IPS-18c (cell line): Measurements from ENCODE around the gene ERVK3-1.
"Not testable (repeated sequence)": the region's sequence is repeated elsewhere in the genome, so short reads cannot be mapped to it uniquely, and the experiment has no call there.

Experiments
- H3K4me3 ChIP-seq: 2 replicates; pipeline ENCODE4 v1.7.0; 2013; ENCODE audit warnings: low read depth, mild to moderate bottlenecking, low read length, moderate library complexity; ENCODE audit not compliant: insufficient read depth
- H3K9me3 ChIP-seq: one replicate; pipeline ENCODE4 v1.6.1; 2013; ENCODE audit warnings: mild to moderate bottlenecking, low read length, moderate library complexity; ENCODE audit not compliant: control insufficient read depth, insufficient read depth

The ERVK3-1 gene

DNA sequence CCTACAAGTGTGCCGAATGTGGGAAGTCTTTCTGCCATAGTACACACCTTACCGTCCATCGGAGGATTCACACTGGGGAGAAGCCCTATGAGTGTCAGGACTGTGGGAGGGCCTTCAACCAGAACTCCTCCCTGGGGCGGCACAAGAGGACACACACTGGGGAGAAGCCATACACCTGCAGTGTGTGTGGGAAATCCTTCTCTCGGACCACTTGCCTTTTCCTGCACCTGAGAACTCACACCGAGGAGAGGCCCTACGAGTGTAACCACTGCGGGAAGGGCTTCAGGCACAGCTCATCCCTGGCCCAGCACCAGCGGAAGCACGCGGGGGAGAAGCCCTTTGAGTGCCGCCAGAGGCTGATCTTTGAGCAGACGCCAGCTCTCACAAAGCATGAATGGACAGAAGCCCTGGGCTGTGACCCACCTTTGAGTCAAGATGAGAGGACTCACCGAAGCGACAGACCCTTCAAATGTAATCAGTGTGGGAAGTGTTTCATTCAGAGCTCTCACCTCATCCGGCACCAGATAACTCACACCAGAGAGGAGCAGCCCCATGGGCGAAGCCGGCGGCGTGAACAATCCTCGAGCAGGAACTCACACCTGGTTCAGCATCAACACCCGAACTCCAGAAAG is 10.3 kb upstream of the ERVK3-1 start:
- no peak overlapping the region for H3K4me3 ChIP-seq
- H3K9me3 ChIP-seq: peaks cover 4% of the 10 kb centered on the region

DNA sequence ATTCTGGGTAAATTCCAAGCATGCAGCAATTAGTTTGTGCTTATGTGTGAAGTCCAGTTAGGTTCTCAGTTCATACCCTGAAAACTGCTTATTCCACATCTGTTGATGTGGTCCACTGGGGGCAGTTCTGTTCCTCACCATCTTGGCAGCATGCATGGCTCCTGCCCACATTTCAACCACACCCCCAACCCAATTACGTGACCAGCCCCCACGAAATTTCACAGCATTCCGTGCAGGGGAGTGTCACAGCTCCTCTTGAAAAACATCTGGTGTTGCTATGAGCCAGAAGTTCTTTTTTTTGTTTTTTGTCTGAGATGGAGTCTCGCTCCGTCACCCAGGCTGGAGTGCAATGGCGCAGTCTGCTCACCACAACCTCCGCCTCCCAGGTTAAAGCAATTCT is 9.1 kb upstream of the ERVK3-1 start:
- Histone ChIP-seq H3K9me3 (peaks cover 4% of the 10 kb centered on the region), H3K4me3 (no peak overlapping the region)

DNA sequence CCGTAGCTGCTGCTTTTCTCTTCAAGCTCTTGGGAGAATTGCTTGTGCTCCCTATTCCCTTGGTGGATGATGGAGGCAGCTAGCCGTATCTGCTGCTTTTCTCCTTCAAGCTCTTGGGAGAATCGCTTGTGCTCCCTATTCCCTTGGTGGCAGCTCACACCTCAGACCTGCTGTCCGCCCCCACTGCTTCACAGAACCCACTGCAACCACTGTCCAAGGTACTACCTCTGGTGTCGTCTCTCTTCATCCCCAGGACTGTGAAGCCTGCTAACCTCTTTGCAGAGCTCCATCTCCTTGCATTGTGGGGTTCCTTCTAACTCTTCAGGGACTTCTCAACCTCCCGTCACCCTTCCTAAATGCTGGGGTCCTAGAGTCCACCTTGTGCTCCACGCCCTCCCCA is 4.6 kb upstream of the ERVK3-1 start:
- H3K4me3 ChIP-seq: no peak overlapping the region
- peaks cover 2% of the 10 kb centered on the region for H3K9me3 ChIP-seq

DNA sequence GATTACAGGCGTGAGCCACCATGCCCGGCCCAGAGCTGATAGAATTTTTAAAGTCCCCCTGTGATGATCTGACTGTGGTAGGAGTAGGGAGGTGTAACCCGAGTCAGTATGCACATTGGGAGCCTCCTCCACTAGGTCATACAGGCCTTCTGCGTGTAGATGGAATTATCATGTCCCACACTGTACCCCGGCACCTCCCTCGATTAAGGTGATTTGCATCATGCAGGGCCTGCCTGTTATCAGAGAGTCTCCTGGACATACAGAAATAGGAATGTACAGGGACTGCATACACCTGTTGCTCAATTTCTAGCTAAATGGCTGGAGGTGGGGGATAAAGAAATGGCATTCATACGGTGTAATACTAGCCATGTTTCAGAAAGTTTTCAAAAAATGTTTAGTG is 922 bp upstream of the ERVK3-1 start:
- H3K9me3 ChIP-seq: peaks cover 2% of the 10 kb centered on the region
- H3K4me3 ChIP-seq: peak overlapping the region; percentile 29

DNA sequence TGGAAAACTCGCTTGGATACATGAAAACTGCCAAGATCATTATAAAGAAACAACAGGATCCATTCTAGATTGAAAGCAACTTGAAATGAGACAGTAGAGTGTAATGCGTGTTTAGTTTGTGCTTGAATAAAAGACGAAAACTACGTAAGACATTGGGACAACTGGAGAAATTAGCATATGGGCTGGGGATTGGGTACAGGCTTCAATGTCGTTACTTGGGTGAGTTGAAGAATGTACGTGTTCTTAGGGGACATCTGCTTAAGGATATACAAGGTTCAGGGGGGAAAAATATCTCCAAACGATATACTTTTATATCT is 471 bp upstream of the ERVK3-1 start:
- Histone ChIP-seq H3K4me3 (peak overlapping the region; percentile 29; the same call in 1 of the 2 replicates), H3K9me3 (peaks cover 2% of the 10 kb centered on the region)

DNA sequence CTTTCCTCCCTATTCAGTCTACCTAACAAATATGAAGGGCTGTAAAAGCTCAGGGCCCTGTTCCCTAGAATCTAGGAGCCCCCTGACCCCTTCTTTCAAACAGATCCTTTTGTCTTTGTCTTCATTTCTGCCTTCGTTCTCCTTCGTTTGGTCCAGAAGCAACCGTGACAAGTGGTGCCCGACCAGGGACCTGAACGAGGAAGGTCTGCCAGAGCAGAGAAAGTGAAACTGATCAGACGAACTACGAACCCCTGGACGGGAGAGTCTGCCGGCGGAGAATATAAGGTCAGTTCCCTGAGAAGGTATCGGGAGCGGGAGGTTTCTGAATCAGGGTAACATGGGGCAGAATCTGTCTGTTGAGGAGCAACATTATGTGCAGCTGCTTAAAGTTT is 751 bp downstream of the ERVK3-1 start:
- peaks cover 2% of the 10 kb centered on the region for H3K9me3 ChIP-seq

DNA sequence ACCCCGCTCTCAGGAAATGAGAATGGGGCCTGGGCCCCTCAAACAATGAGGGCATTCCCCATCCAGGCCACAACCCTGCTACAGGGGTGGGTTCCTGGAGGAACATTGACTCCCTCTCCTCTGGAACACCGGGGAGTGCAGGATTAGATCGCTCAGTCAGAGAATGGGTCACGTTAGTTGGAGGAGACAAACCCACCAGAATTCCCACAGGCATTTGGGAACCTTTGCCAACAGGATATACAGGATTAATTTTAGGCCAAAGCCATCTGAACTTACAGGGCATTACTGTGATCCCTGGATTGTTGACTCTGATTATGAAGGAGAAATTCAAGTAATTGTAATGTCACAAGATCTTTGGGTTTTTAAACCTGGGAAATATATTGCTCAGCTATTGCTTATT is 2.6 kb downstream of the ERVK3-1 start:
- H3K4me3 ChIP-seq: no peak overlapping the region
- H3K9me3 ChIP-seq: peaks cover 2% of the 10 kb centered on the region

More for the DNA sequence above, 751 bp downstream of the ERVK3-1 start:
- H3K4me3 ChIP-seq: peak overlapping the region; percentile 99

DNA sequence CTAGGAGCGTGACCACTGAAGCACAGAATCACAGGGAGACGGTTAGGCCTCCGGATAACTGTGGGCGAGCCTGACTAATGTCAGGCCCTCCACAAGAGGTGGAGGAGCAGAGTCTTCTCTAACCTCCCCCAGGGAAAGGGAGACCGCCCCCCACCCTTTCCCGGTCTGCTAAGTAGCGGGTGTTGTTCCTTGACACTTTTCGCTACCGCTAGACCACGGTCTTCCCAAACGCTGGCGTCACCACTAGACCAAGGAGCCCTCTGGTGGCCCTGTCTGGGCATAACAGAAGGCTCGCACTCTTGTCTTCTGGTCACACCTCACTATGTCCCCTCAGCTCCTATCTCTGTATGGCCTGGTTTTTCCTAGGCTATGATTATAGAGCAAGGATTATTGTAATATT is 5.5 kb downstream of the ERVK3-1 start:
- H3K9me3 ChIP-seq, H3K4me3 ChIP-seq: not testable (repeated sequence)

DNA sequence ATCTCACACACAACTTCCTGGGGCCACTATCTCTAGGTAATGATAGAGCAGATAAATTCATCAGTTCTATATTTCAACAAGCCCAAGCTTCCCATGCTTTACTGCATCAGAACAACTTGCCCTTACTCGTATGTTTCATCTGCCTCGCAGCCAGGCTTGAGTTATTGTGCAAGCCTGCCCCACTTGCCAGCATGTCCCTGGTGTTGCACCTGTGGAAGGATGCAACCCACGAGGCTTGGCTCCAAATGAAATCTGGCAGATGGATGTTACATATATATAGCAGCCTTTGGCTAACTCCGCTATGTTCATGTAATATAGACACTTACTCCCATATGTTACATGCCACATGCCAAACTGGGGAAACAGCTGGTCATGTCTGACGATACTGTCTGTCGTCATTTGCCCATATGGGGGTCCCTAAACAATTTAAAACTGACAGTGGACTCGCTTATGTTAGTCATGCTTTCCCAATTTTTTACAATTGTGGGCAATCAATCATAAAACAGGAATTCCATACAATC is 6.2 kb downstream of the ERVK3-1 start:
- H3K4me3 ChIP-seq: no peak overlapping the region
- no peaks in the 10 kb centered on the region for H3K9me3 ChIP-seq

DNA sequence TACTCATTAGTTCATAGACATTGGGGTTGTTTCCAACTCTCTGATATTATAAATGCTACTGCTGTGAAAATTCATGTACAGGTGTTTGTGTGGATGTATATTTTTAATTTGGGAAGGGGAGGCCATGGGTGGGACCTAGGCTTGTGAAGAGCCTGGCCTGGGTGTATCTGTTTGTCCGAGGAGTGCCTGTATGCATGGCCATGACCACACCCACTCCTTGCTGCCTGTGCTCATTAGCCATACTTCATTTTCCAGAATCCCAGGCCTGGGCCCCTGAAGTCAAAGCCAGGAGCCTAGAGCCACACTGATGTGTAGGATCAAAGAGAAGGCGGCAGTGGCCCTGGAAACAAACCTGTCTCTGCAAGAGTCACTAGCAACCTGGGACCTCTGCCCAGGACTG is 10.4 kb downstream of the ERVK3-1 start:
- H3K4me3 ChIP-seq: no peak overlapping the region
- no peaks in the 10 kb centered on the region for H3K9me3 ChIP-seq

DNA sequence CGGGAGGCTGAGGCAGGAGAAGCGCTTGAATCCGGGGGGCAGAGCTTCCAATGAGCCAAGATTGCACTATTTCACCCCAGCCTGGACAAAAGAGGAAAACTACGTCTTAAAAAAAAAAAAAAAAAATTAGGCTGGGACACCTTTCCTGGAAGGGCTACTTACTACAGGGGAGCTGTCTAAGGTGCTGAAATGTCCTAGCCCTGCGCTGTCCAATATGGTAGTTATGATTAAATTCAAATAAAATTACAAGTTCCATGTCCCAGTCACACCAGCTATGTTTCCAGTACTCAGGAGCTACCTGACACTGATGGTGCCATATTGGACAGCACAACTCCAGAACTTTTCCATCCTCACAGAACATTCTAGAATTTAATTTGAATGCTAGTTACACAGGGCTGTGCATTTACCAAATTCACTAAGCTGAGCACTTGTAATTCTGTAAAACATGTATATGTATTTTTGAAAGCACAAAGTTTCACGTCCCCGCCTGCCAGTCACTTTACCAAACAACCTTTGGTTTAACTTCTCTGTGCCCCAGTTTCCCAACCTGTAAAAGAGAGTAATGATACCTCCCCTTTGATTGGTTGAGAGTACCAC is 12.4 kb downstream of the ERVK3-1 start:
- no peak overlapping the region for H3K4me3 ChIP-seq
- H3K9me3 ChIP-seq: no peaks in the 10 kb centered on the region

DNA sequence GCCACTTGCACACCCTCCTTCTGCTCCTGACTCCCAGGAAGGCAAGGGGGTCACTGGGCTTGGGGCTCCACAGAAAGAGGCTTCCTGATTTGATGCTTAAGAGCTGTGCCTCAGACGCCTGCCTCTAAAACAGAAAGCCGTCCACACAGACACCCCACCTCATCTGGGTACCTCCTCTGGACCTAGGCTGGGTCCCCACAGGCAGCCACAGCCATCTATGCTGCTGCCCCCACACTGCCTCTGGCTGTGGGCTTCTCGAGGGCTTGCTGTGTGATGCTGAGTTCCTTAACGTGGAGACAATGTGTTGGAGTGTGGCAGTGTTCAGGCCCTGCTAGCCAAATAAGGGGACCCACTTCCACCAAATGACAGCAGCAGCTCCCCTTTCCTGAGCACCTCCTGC is 13.1 kb downstream of the ERVK3-1 start:
- Histone ChIP-seq H3K9me3 (no peaks in the 10 kb centered on the region), H3K4me3 (no peak overlapping the region)

DNA sequence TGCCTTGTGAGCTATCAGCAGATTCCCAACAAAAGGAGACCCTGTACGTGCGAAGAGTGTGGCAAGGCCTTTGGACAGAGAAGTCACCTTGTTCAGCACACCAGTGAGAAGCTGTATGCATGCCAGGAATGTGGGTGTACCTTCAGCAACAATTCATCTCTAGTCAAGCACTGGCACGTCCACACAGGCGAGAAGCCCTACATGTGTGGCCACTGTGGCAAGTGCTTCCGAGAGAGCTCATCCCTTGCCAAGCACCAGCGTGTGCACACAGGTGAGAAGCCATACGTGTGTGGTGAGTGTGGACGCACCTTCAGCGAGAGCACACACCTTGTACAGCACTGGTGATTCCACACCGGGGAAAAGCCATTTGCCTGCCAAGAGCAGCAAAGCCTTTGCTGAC is 14.1 kb downstream of the ERVK3-1 start:
- no peak overlapping the region for H3K4me3 ChIP-seq
- H3K9me3 ChIP-seq: no peaks in the 10 kb centered on the region

DNA sequence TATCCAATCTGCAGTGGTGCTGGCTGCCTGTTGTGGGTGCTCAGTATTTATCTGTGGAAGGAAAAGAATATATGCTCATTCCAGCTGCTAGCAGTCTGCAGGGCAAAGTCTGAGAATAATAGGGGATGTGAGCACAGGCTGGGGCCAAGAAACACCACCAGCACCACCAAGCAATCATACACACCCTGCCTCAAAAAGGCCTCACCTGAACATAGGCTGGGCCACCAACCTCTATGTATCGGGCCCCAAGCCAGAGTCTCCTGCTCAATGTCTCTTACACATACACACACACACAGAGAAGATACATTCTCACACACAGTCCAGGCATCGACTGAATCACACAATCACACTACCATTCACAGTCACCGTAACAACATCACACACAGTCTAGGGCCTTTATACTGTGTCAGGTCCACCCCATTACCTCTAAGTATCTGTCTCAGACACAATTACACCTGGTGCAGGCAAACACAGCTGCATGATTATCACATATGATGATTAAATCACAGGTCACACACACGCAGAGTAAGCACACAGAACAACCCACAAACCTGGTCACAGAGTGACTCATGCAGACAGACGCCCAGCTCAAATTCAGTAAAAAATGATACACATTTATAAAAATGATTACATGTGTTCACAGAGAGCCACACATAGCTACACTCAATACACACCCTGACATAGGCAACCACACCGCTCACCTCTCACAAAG is 20.3 kb downstream of the ERVK3-1 start:
- H3K4me3 ChIP-seq: peak overlapping the region; percentile 78
- no peaks in the 10 kb centered on the region for H3K9me3 ChIP-seq

DNA sequence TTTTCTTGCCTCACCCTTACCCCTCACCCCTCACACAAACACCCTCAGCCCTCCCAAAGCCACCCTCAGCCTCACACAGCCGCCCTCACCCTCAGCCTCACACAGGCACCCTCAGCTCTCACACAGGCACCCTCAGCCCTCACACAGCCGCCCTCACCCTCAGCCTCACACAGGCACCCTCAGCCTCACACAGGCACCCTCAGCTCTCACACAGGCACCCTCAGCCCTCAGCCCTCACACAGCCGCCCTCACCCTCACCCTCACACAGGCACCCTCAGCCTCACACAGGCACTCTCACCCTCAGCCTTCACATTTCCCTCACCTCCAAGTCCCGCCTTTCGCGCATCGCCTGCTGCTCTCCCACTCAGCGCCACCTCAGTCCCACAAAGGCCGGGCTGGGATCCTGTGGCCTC is 21.3 kb downstream of the ERVK3-1 start:
- Histone ChIP-seq H3K9me3 (no peaks in the 10 kb centered on the region), H3K4me3 (peak overlapping the region; percentile 78)

DNA sequence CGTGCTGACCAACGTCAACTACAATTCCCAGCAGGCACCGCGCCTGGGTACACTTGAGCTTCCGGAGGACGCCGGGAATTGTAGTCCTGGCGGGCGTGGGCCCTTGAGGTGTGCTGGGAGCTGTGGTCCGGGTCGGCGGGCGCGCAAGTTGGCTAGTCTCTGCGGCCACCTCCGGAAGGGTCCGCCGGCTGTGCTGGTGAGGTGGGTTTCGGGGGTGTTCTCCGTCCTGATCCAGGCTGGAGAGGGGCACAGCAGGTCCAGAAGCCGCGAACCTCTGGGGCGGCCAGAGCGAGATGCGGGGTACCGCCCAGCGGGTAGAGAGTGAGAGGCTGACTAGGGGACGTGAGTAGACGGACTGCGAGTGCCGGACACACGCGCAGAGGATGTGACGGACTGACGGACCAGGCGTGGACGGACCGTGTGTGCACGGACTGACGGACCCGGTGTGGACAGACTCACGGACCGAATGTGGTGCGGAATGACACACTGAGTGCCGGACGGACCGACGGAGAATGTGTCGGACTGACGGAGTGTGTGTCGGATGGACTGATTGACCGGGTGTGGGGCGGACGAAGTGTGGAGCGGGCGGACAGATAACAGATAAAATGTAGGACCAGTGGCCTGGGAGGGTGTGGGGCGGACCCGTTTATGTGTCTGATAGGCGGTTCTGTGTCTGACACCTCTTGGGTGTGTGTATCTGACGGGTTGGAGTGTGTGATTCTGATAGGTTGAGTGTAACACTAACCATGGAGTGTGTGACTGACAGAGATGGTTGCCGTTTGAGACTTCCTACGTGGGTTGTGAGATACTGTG is 21.9 kb downstream of the ERVK3-1 start, which contains the start of gene ZSCAN22:
Gene ZSCAN22, plus strand, starts transcription at position 81 of the 813 bp plus-strand sequence. CDS start 7,809 bp downstream, outside the sequence.
- H3K9me3 ChIP-seq: no peaks in the 10 kb centered on the region
- H3K4me3 ChIP-seq: peak within 1 kb of the TSS; percentile 78

DNA sequence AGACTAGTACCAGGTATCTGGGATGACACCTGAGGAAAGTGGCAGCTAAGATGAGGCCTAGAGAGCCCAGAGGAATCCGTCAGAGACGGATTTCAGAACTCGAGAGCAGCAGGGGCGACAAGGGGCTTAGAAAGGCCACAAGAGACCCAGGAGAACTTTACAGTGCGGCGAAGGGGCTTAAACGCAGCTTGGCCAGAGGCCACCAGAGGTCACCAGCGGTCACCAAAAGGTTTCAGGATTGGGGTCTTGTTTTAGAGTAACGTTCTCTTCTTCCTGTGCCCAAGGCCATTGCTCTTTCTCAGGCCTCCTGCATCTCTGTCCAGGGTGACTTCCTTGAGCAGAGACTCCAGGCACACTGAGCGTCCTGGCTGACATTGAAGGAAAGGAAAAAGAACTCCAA is 23.8 kb downstream of the ERVK3-1 start:
- no peak overlapping the region for H3K4me3 ChIP-seq
- no peaks in the 10 kb centered on the region for H3K9me3 ChIP-seq
